ENCODE data around the gene RCAN1. TPM values are rescaled to one million over a fixed set of nuclear protein-coding genes. Genes with fewer than 3 reads are reported as not detected.

Gene RCAN1
- total RNA-seq, 3 donors from 2014 or later (not counting 1 experiment from before 2014, with no cell fraction given), result 6.7 to 8.9 (median 8.2) TPM

DNA sequence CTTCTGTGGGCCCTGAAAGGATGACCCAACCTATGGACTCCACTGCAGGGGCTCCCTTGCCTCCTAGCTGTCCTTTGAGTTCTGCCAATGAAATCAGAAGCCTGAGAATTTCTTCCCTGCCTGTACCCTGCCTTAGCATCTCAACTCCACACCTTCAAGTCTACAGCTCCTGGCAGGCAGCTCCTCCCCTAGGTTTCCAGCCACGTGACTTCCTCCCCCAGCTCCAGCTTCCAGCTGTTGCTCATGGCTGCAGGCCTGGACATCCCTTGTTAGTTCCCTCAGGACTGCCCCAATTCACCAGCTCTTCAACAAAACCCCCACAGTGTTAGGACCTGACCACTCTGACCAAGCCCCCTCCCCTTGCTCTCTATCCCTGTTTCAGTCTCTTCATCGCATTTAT lies 2.4 kb downstream of the RCAN1 start:
- no peaks in the 10 kb centered on the region for H3K36me3 ChIP-seq (ENCODE audit: control insufficient read depth, insufficient read depth, low read length)
- peaks cover 10% of the 10 kb centered on the region for H3K4me1 ChIP-seq (ENCODE audit: control insufficient read depth, insufficient read depth, low read length)
- H3K36me3 Mint-ChIP-seq, result no peaks in the 10 kb centered on the region
- ATAC-seq (no peak), DNase-seq (no peak)
- intact Hi-C loops (cut with micrococcal nuclease), result no loop called here
- H3K4me3 Mint-ChIP-seq, result no peak overlapping the region
- TF ChIP-seq CTCF (IDR thresholded peaks at IDR 0.05), result no peak
- H3K27me3 Mint-ChIP-seq (ENCODE audit: low read depth in 2 of 2), result peaks cover 0 to 6% of the 10 kb centered on the region in 2 donors
- no peak overlapping the region for H3K4me3 ChIP-seq (ENCODE audit: low read length)
- no peak overlapping the region for H3K27ac Mint-ChIP-seq
- no peaks in the 10 kb centered on the region for H3K9me3 ChIP-seq (ENCODE audit: control insufficient read depth, insufficient read depth, low read length)
- WGBS (ENCODE audit: insufficient coverage), result 91% methylated on average over 2 of the region's 2 CpGs
- H3K27ac ChIP-seq (ENCODE audit: low read length), result no peak overlapping the region
- no peaks in the 10 kb centered on the region for H3K9me3 Mint-ChIP-seq
- H3K4me1 Mint-ChIP-seq, result peaks cover 28 to 30% of the 10 kb centered on the region in 2 donors
- H3K27me3 ChIP-seq (ENCODE audit: control insufficient read depth, insufficient read depth, low read length), result no peaks in the 10 kb centered on the region

DNA sequence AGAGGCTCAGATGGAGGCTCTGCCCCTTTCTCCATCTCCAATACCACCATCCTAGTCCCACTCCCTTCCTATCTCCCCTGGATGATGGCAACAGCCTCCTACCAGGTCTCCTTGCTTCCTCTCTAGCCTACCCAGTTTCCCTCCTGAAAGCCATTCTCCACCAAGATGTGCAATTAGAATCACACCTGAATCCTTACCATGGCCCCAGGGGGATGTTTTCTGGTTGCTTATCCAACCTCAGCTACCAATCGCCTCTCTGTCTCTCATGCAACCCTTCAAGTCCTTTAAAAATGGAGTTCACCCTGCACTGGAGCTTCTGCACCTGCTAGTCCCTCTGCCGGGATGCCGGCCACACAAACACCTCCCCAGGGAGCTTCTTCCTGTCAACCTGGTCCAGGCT lies 2.9 kb downstream of the RCAN1 start:
- H3K36me3 ChIP-seq (ENCODE audit: control insufficient read depth, insufficient read depth, low read length), result no peaks in the 10 kb centered on the region
- Mint-ChIP-seq H3K27ac (no peak overlapping the region), H3K9me3 (no peaks in the 10 kb centered on the region), H3K4me1 (peaks cover 28 to 30% of the 10 kb centered on the region in 2 donors), H3K36me3 (no peaks in the 10 kb centered on the region), H3K27me3 (ENCODE audit: low read depth in 2 of 2) (peaks cover 0 to 2% of the 10 kb centered on the region in 2 donors), H3K4me3 (peak overlapping the region; percentile 25)
- H3K4me3 ChIP-seq (ENCODE audit: low read length), result no peak overlapping the region
- no peaks in the 10 kb centered on the region for H3K9me3 ChIP-seq (ENCODE audit: control insufficient read depth, insufficient read depth, low read length)
- DNase-seq, result no peak
- H3K4me1 ChIP-seq (ENCODE audit: control insufficient read depth, insufficient read depth, low read length), result peaks cover 10% of the 10 kb centered on the region
- no peak for ATAC-seq
- no peaks in the 10 kb centered on the region for H3K27me3 ChIP-seq (ENCODE audit: control insufficient read depth, insufficient read depth, low read length)
- WGBS (ENCODE audit: insufficient coverage), result 78% methylated on average over 3 of the region's 3 CpGs
- H3K27ac ChIP-seq (ENCODE audit: low read length), result no peak overlapping the region
- intact Hi-C loops (cut with micrococcal nuclease), result no loop called here
- no peak for TF ChIP-seq CTCF (IDR thresholded peaks at IDR 0.05)

- 96% methylated on average over 3 of the region's 3 CpGs for WGBS (ENCODE audit: insufficient coverage)
- Histone ChIP-seq H3K27me3 (ENCODE audit: control insufficient read depth, insufficient read depth, low read length) (no peaks in the 10 kb centered on the region), H3K4me3 (ENCODE audit: low read length) (no peak overlapping the region), H3K9me3 (ENCODE audit: control insufficient read depth, insufficient read depth, low read length) (no peaks in the 10 kb centered on the region), H3K4me1 (ENCODE audit: control insufficient read depth, insufficient read depth, low read length) (peaks cover 10% of the 10 kb centered on the region), H3K27ac (ENCODE audit: low read length) (no peak overlapping the region), H3K36me3 (ENCODE audit: control insufficient read depth, insufficient read depth, low read length) (no peaks in the 10 kb centered on the region)
- Mint-ChIP-seq H3K27me3 (ENCODE audit: low read depth in 2 of 2) (peaks cover 0 to 2% of the 10 kb centered on the region in 2 donors), H3K4me3 (peak overlapping the region; percentile 25), H3K36me3 (no peaks in the 10 kb centered on the region), H3K4me1 (peaks cover 28 to 30% of the 10 kb centered on the region in 2 donors), H3K27ac (no peak overlapping the region), H3K9me3 (no peaks in the 10 kb centered on the region)
- no peak for ATAC-seq
- intact Hi-C loops (cut with micrococcal nuclease), result no loop called here
- no peak for TF ChIP-seq CTCF (IDR thresholded peaks at IDR 0.05)
- no peak for DNase-seq
These were observed 3.4 kb downstream of the RCAN1 start for GRCh38 chr21:34611528-34611927.

- WGBS (ENCODE audit: insufficient coverage), result 83% methylated on average over 9 of the region's 9 CpGs
- ATAC-seq, result no peak
These were observed 4.9 kb downstream of the RCAN1 start for GRCh38 chr21:34609933-34610549.

More at GRCh38 chr21:34609933-34610549, 4.9 kb downstream of the RCAN1 start:
- TF ChIP-seq CTCF (IDR thresholded peaks at IDR 0.05), result no peak
- no peak overlapping the region for H3K27ac Mint-ChIP-seq
- H3K4me3 Mint-ChIP-seq, result no peak overlapping the region
- peaks cover 0 to 2% of the 10 kb centered on the region in 2 donors for H3K27me3 Mint-ChIP-seq (ENCODE audit: low read depth in 2 of 2)
- H3K9me3 Mint-ChIP-seq, result no peaks in the 10 kb centered on the region
- Histone ChIP-seq H3K27ac (ENCODE audit: low read length) (no peak overlapping the region), H3K27me3 (ENCODE audit: control insufficient read depth, insufficient read depth, low read length) (no peaks in the 10 kb centered on the region), H3K36me3 (ENCODE audit: control insufficient read depth, insufficient read depth, low read length) (no peaks in the 10 kb centered on the region), H3K9me3 (ENCODE audit: control insufficient read depth, insufficient read depth, low read length) (no peaks in the 10 kb centered on the region), H3K4me1 (ENCODE audit: control insufficient read depth, insufficient read depth, low read length) (peaks cover 8% of the 10 kb centered on the region), H3K4me3 (ENCODE audit: low read length) (no peak overlapping the region)
- DNase-seq, result no peak
- H3K36me3 Mint-ChIP-seq, result no peaks in the 10 kb centered on the region
- H3K4me1 Mint-ChIP-seq, result peaks cover 23% of the 10 kb centered on the region in 2 donors
- intact Hi-C loops (cut with micrococcal nuclease), result no loop called here
